HEK293 (cell line): Measurements from ENCODE around the gene LMTK3.

Experiments used
- KLF9 ChIP-seq: fragments of 450-650 bp; formaldehyde crosslinking; IDR thresholded peaks from 2 replicates; pipeline ENCODE4 v1.5.1; 2016; ENCODE audit warnings: missing biosample characterization, missing genetic modification characterization, low read depth
- ZNF121 ChIP-seq: fragments of 450-650 bp; formaldehyde crosslinking; IDR thresholded peaks from 2 replicates; pipeline ENCODE4 v1.5.1; 2016; ENCODE audit warnings: missing biosample characterization, missing genetic modification characterization
- TF ChIP-seq, protein P1 (sequence below): fragments of 450-650 bp; formaldehyde crosslinking; IDR thresholded peaks from 2 replicates; pipeline ENCODE4 v1.5.1; 2016; ENCODE audit warnings: missing biosample characterization, missing genetic modification characterization, low read depth

DNA sequence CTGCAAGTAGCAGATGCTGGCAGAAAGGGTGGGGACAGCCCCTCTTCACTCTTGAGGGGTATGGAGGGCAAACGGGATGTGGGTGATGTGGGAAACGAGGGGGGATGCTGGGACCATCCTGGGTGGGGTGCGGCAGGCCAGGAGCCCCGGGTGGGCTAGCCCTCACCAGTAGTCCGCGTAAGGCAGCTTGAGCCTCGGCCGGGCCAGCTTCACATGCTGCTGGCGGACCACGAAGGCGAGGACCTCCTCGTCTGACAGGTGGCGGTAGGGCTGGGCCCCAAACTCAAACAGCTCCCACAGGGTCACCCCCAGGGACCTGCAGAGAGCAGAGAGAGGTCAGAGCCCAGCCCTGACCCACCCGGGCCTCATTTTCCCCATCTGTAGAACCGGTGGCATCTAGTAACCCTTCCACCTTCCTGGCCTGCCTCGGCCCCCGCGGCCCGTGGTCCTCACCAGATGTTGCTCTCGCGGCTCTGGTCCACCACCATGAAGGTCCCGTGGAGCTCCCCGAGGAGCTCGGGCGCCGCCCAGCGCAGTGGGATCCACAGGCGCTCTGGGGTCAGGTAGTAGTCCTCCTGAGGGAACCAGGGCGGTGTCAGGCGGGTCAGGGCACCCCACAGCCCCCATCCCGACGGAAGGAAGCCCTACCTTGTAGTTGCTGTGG is 10.7 kb downstream of the LMTK3 start:
- no peak for TF ChIP-seq ZNF121
- TF ChIP-seq, protein P1, sequence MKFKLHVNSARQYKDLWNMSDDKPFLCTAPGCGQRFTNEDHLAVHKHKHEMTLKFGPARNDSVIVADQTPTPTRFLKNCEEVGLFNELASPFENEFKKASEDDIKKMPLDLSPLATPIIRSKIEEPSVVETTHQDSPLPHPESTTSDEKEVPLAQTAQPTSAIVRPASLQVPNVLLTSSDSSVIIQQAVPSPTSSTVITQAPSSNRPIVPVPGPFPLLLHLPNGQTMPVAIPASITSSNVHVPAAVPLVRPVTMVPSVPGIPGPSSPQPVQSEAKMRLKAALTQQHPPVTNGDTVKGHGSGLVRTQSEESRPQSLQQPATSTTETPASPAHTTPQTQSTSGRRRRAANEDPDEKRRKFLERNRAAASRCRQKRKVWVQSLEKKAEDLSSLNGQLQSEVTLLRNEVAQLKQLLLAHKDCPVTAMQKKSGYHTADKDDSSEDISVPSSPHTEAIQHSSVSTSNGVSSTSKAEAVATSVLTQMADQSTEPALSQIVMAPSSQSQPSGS (tag by site-specific recombination): no peak
- TF ChIP-seq KLF9 (tag by site-specific recombination): no peak
